ENCODE data around the gene GNA12.
"Not testable (repeated sequence)": the region's sequence is repeated elsewhere in the genome, so short reads cannot be mapped to it uniquely, and the experiment has no call there.

GNA12 gene

DNA sequence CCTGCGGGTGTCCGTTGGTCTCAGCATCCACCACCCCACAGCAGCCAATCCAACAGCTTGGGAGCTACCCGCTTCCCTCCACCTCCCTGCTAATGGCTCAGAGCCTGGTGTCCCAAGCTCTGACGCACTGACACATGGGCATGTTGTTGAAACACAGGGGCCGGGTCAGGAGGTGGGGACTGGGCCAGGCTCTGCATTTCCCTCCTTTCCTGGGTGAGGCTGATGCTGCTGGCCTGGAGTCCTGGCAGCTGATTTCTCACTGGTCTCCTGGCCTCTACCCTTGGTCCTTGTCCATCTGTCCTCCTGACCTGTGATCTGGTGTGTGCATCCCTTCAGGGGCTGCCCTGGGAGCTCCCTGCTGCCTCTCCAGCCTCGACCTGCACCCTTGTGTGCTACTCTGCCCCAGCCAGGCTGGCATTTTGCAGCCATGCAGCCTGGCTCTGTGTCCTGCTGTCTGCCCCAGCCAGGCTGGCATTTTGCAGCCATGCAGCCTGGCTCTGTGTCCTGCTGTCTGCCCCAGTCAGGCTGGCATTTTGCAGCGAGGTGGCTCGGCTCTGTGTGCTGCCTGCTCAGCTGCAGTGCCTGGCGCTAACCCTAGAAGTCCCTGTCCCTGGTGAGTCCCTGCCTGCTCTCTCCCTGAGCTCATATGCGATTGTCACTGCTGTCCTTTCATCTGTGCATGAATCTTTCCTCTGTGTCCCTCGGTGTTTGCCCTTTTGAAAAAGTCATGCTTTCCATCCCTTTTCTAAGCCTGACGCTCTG lies 142.1 kb downstream of the GNA12 start:
- no peak overlapping the region for H3K4me3 Mint-ChIP-seq
- no peak for ATAC-seq (replicated peaks; ENCODE audit: extremely low read depth, poor library complexity, severe bottlenecking)
- H3K27me3 Mint-ChIP-seq = no peaks in the 10 kb centered on the region
- H3K9me3 Mint-ChIP-seq = no peaks in the 10 kb centered on the region
- peaks cover 35% of the 10 kb centered on the region for H3K4me1 Mint-ChIP-seq
- no peak overlapping the region for H3K27ac Mint-ChIP-seq (ENCODE audit: low read depth)
- no peak for DNase-seq (ENCODE audit: low spot score in 2 of 2)
- peaks cover 6% of the 10 kb centered on the region for H3K36me3 Mint-ChIP-seq (ENCODE audit: insufficient read depth)

DNA sequence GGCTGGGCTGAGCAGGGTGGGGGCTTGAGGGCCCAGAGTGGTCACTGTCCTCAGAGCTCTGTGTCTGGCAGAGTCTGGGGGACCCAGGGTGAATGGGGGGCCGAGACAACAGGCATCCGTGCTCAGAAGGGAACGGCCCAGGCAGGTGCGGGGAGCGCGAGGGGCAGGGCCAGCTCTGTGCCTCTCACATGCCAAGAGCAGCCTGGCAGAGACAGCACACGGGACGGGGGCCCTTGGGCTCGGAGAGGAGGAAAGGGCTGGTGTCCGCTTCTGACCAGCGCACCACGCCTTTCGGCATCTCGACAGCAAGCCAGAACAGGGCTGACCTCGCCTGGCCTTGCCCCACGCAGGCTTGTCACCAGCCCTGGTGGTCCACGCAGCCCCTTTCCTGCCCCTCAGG lies 142.7 kb downstream of the GNA12 start:
- Mint-ChIP-seq H3K27me3 (no peaks in the 10 kb centered on the region), H3K4me1 (peaks cover 35% of the 10 kb centered on the region), H3K4me3 (no peak overlapping the region), H3K36me3 (ENCODE audit: insufficient read depth) (peaks cover 8% of the 10 kb centered on the region), H3K27ac (ENCODE audit: low read depth) (no peak overlapping the region), H3K9me3 (no peaks in the 10 kb centered on the region)
- DNase-seq (ENCODE audit: low spot score in 2 of 2) = no peak
- ATAC-seq (replicated peaks; ENCODE audit: extremely low read depth, poor library complexity, severe bottlenecking) = no peak

DNA sequence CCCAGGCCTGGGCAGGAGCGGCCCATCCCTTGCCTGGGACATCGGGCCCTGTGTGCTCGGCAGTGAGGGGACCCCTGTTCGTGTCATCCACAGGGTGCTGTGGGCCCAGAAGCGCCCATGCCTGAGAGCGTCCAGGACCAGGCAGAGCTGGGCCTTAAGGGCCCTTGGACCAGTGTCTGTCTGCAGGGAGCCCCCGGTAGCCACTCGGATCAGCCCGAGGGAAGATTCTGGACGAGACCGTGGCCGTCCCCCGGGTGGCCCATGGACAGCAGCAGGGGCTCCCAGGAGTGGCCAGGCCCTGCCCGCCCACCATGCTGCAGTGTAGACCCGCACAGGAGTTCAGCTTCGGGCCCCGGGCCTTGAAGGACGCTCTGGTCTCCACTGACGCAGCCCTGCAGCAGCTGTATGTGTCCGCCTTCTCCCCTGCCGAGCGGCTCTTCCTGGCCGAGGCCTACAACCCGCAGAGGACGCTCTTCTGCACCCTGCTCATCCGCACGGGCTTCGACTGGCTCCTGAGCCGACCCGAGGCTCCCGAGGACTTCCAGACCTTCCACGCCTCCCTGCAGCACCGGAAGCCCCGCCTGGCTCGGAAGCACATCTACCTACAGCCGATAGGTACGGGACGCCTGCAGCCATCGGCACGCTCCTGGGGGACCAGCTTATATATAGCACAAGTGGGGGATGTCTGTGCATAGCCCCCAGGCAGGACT lies 143.8 kb downstream of the GNA12 start:
- Mint-ChIP-seq H3K4me1 (peaks cover 35% of the 10 kb centered on the region), H3K27me3 (no peaks in the 10 kb centered on the region), H3K36me3 (ENCODE audit: insufficient read depth) (peaks cover 8% of the 10 kb centered on the region), H3K9me3 (no peaks in the 10 kb centered on the region), H3K4me3 (peak overlapping the region; percentile 62), H3K27ac (ENCODE audit: low read depth) (peak overlapping the region; percentile 91)
- no peak for DNase-seq (ENCODE audit: low spot score in 2 of 2)
- no peak for ATAC-seq (replicated peaks; ENCODE audit: extremely low read depth, poor library complexity, severe bottlenecking)

DNA sequence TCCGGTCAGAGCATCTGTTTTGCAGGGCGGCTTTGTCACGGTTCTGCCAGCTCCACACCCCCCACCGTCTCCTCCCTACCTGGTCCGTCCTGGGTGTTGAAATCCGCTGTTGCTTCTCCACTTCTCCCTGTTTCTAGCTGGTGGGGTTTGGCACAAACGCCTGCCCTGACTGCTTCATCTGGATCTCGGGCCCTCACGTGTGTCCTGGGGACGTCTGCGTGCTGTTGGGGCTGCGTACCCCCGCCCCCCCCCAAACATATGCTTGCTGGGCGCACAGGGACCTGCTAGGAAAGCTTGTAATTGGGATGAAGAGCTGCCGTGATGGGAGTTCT lies 144.9 kb downstream of the GNA12 start:
- Mint-ChIP-seq H3K27ac (ENCODE audit: low read depth) (peak overlapping the region; percentile 91), H3K36me3 (ENCODE audit: insufficient read depth) (peaks cover 8% of the 10 kb centered on the region), H3K4me3 (peak overlapping the region; percentile 55), H3K27me3 (no peaks in the 10 kb centered on the region), H3K9me3 (no peaks in the 10 kb centered on the region), H3K4me1 (peaks cover 35% of the 10 kb centered on the region)
- DNase-seq (ENCODE audit: low spot score in 2 of 2) (no peak), ATAC-seq (replicated peaks; ENCODE audit: extremely low read depth, poor library complexity, severe bottlenecking) (no peak)

DNA sequence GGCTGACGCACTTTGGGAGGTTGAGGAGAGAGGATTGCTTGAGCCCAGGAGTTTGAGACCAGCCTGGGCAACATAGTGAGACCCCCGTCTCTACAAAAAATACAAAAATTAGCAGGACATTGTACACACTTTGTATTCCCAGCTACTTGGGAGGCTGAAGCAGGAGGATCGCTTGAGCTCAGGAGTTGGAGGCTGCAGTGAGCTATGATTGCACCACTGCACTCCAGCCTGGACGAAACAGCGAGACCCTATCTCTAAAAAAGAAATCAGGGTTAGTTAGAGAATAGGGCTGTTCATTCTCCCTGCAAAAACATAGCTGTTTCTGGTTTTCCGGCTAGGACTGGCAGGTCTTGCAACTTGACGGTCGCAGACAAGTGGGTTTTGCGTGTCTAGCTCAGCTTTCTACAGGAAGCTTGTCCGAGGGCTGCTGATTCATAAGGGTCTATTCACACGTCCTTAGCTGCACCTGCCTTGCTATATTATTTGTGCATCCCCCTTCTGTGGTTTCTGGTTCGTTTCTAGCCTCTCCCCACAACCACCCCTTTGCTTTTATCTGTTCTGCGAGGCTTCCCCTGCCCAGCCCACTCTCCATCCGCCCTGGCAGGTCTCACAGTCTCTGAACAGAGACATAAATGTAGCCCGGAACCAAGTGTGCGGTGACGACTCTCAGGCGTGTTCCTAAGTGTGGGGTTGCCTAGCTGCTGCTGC lies 145.4 kb downstream of the GNA12 start:
- peak overlapping the region; percentile 55 for H3K4me3 Mint-ChIP-seq

DNA sequence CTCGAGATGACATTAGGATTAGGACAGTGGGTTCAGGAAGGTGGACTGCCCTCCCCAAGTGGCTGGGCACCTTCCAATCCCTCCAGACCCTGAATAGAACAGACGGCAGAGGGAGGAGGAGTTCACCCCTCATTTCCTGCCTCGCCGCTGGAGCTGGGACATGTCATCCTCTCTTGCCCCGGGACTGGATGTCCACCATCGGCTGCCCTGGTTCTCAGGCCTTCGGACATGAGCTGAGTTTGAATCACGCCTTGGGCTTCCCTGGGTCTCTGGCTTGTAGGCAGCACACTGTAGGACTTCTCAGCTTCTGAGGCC lies 150.0 kb downstream of the GNA12 start:
- not testable (repeated sequence) for H3K4me3 Mint-ChIP-seq; H3K9me3 Mint-ChIP-seq; ATAC-seq (replicated peaks; ENCODE audit: extremely low read depth, poor library complexity, severe bottlenecking); H3K27ac Mint-ChIP-seq (ENCODE audit: low read depth); H3K36me3 Mint-ChIP-seq (ENCODE audit: insufficient read depth); DNase-seq (ENCODE audit: low spot score in 2 of 2)
- peaks cover 30% of the 10 kb centered on the region for H3K27me3 Mint-ChIP-seq
- peaks cover 29% of the 10 kb centered on the region for H3K4me1 Mint-ChIP-seq

More for the DNA sequence above, 145.4 kb downstream of the GNA12 start:
- ATAC-seq (replicated peaks; ENCODE audit: extremely low read depth, poor library complexity, severe bottlenecking) = peak; percentile 93
- DNase-seq (ENCODE audit: low spot score in 2 of 2) = peak; percentile 50 to 79
- Mint-ChIP-seq H3K27me3 (no peaks in the 10 kb centered on the region), H3K9me3 (no peaks in the 10 kb centered on the region), H3K36me3 (ENCODE audit: insufficient read depth) (peaks cover 8% of the 10 kb centered on the region), H3K27ac (ENCODE audit: low read depth) (peak overlapping the region; percentile 91), H3K4me1 (peaks cover 35% of the 10 kb centered on the region)

DNA sequence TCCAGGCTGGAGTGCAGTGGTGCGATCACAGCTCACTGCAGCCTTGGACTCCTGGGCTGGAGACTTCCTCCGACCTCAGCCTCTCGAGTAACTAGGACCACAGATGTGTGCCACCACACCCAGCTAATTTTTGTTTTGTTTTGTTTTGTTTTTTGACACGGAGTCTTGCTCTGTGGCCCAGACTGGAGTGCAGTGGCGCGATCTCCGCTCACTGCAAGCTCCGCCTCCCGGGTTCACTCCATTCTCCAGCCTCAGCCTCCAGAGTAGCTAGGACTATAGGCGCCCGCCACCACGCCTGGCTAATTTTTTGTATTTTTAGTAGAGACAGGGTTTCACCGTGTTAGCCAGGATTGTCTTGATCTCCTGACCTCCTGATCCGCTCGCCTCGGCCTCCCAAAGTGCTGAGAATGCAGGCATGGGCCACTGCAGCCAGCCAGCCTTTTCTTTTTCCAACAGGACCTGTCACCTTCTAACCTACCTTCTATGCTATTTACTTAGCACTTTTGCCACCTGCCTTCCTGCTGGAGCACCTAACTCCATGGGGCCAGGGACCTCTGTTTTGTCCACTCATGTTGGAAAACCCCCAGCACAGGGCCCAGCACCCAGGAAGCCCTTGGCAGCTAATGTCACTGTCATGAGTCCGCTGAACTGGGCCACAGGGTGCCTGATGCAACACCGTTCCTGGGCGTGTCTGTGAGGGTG lies 150.5 kb downstream of the GNA12 start:
- H3K27ac Mint-ChIP-seq (ENCODE audit: low read depth); DNase-seq (ENCODE audit: low spot score in 2 of 2); H3K4me3 Mint-ChIP-seq; H3K9me3 Mint-ChIP-seq; H3K36me3 Mint-ChIP-seq (ENCODE audit: insufficient read depth); ATAC-seq (replicated peaks; ENCODE audit: extremely low read depth, poor library complexity, severe bottlenecking): not testable (repeated sequence)
- peaks cover 35% of the 10 kb centered on the region for H3K27me3 Mint-ChIP-seq
- peaks cover 29% of the 10 kb centered on the region for H3K4me1 Mint-ChIP-seq

DNA sequence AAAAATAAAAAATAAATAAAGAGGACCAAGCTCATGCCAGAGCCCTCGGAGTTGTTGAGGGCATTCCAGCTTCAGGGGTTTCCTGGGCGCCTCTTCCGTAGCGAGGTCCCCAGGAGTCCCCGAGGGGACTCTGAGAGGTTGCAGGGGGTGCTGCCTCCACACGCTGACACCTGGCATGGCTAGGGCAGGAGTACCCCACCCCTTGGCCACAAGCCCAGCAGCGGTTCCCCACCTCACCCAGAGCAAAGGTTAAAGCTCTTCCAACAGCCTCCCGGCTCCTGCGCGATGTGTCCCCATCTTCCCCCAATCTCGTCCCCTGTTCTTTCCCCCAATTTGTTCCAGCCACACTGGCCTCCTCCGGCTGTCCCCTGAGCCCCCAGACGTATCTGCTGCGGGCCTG lies 151.6 kb downstream of the GNA12 start:
- Mint-ChIP-seq H3K27me3 (peaks cover 40% of the 10 kb centered on the region), H3K27ac (ENCODE audit: low read depth) (no peak overlapping the region), H3K36me3 (ENCODE audit: insufficient read depth) (peaks cover 1% of the 10 kb centered on the region), H3K4me1 (peaks cover 26% of the 10 kb centered on the region), H3K9me3 (no peaks in the 10 kb centered on the region), H3K4me3 (no peak overlapping the region)
- DNase-seq (ENCODE audit: low spot score in 2 of 2) (no peak), ATAC-seq (replicated peaks; ENCODE audit: extremely low read depth, poor library complexity, severe bottlenecking) (no peak)

DNA sequence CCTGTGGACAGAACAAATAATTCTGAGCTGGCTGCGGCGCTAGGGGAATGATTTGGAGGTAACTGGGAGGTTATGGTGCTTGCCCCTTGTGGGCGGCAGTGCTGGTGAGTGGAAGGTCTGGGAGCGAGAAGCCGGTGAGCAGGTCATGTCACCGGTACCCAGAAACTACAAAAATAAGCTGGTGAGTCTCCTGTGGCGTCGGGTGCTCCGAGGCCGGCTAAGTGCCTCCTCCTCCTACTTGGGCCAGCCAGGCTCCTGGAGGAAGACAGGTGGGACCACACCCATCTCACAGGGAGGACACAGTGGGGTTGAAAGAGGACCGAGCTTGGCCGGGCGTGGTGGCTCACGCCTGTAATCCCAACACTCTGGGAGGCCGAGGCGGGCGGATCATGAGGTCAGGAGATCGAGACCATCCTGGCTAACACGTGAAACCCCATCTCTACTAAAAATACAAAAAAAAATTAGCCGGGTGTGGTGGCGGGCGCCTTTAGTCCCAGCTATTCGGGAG lies 152.1 kb downstream of the GNA12 start:
- not testable (repeated sequence) for H3K27ac Mint-ChIP-seq (ENCODE audit: low read depth); ATAC-seq (replicated peaks; ENCODE audit: extremely low read depth, poor library complexity, severe bottlenecking); H3K9me3 Mint-ChIP-seq; H3K36me3 Mint-ChIP-seq (ENCODE audit: insufficient read depth); H3K4me3 Mint-ChIP-seq; DNase-seq (ENCODE audit: low spot score in 2 of 2)
- Mint-ChIP-seq H3K27me3 (peaks cover 46% of the 10 kb centered on the region), H3K4me1 (peaks cover 26% of the 10 kb centered on the region)

DNA sequence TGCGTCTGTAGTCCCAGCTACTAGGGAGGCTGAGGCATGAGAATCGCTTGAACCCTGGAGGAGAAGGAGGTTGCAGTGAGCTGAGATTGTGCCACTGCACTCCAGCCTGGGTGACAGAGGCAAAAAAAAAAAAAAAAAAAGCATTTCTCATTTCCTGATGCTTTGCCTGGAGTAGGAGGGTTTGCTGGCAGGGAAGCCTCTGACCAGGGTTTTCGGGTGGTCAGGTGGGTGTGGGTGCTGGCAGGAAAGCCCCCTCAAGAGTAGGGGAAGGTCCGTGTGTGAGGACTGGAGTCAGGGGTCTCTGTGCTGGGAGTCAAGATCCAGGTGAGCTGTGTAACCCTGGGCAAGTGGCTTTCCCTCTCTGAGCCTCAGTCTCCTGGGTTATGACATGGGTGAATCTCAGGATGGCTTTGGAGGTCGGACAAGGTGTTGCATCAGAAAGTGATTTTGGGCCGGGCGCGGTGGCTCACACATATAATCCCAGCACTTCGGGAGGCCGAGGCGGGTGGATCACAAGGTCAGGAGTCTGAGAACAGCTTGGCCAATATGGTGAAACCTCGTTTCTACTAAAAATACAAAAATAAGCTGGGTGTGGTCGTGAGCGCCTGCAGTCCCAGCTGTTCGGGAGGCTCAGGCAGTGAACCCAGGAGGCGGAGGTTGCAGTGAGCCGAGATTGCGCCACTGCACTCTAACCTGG lies 152.9 kb downstream of the GNA12 start:
- peaks cover 50% of the 10 kb centered on the region for H3K27me3 Mint-ChIP-seq

DNA sequence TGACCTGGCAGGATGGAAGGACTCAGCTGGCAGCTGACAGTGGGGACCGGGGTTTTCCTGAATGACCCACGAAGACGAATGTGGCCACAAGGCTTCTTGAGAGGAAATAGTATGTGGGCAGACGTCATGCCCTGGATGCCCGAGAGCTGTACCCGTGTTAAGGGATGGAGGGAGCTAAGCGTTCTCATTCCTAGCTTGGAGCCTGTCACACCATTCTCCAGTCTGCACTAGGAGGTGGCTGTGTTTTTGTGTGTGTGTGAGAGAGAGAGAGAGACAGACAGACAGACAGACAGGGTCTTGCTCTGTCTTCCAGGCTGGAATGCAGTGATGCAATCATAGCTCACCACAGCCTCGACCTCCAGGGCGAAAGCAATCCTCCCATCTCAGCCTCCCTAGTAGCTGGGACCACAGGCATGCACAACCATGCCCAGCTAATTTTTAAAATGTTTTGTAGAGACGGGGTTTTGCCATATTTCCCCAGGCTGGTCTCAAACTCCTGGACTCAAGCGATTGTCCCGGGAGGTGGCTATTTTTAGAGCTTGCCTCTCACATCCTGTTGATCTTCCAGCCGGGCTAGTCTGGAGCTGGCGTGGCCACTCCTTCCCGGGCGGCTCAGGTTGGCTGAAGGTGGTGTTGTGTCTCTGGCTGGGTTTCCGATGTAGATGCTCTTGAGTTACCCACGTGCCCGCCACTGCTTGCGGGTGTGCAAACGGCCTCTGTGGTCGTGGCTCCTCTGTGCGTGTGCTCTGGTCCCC lies 154.0 kb downstream of the GNA12 start:
- H3K36me3 Mint-ChIP-seq (ENCODE audit: insufficient read depth) = no peaks in the 10 kb centered on the region
- no peak overlapping the region for H3K4me3 Mint-ChIP-seq
- DNase-seq (ENCODE audit: low spot score in 2 of 2) = no peak
- no peak overlapping the region for H3K27ac Mint-ChIP-seq (ENCODE audit: low read depth)
- no peak for ATAC-seq (replicated peaks; ENCODE audit: extremely low read depth, poor library complexity, severe bottlenecking)
- no peaks in the 10 kb centered on the region for H3K9me3 Mint-ChIP-seq
- peaks cover 55% of the 10 kb centered on the region for H3K27me3 Mint-ChIP-seq
- peaks cover 26% of the 10 kb centered on the region for H3K4me1 Mint-ChIP-seq

More for the DNA sequence above, 152.9 kb downstream of the GNA12 start:
- Mint-ChIP-seq H3K9me3 (no peaks in the 10 kb centered on the region), H3K4me1 (peaks cover 26% of the 10 kb centered on the region), H3K27ac (ENCODE audit: low read depth) (no peak overlapping the region), H3K4me3 (no peak overlapping the region), H3K36me3 (ENCODE audit: insufficient read depth) (no peaks in the 10 kb centered on the region)
- DNase-seq (ENCODE audit: low spot score in 2 of 2) (no peak), ATAC-seq (replicated peaks; ENCODE audit: extremely low read depth, poor library complexity, severe bottlenecking) (no peak)

Data from central memory CD8-positive, alpha-beta T cell (primary cell).